C4-2B (cell line): ENCODE data around the gene CDYL.

Source experiments
- H3K27ac ChIP-seq: fragments of 450-650 bp; 2 replicates; pipeline ENCODE4 v1.5.1; 2017
- CTCF ChIP-seq: fragments of 450-650 bp; conservative IDR thresholded peaks from 2 replicates; pipeline ENCODE4 v1.5.1; 2017; ENCODE audit warnings: mild to moderate bottlenecking
- ZFX ChIP-seq: fragments of 450-650 bp; IDR thresholded peaks from 2 replicates; pipeline ENCODE4 v1.6.1; 2017

Gene CDYL

DNA sequence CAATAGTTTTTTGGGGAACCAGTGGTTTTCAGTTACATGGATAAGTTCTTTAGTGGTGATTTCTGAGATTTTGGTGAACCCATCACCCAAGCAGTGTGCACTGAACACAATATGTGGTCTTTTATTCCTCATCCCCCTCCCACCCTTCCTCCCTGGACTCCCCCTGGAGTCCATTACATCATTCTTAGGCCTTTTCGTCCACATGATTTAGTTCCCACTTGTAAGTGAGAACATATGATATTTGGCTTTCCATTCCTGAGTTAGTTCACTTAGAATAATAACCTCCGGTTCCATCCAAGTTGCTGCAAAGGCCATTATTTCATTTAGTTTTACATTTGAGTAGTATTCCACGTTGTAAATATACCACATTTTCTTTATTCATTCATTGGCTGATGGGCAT, 199.3 kb downstream of the CDYL start:
- H3K27ac ChIP-seq = no peak overlapping the region
- TF ChIP-seq ZFX (no peak), CTCF (no peak)

- H3K27ac ChIP-seq = no peak overlapping the region
- TF ChIP-seq ZFX (no peak), CTCF (no peak)
These were observed 201.3 kb downstream of the CDYL start for GRCh38 chr6:4977468-4977867.

DNA sequence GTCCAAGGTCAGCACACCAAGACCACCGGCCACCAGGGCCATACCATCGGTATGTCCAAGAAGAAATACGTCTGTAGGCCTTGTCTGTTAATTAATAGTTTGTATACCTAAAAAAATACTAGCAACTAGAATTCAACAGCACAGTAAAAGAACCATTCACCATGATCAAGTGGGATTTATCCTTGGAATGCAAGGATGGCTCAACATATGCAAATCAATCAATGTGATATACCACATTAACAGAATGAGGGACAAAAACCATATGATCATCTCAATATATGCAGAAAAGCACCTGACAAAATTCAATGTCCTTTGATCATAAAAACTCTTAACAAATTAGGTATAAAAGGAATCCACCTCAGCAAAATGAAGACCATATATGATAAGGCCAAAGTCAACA, 203.2 kb downstream of the CDYL start:
- TF ChIP-seq CTCF (no peak), ZFX (no peak)
- no peak overlapping the region for H3K27ac ChIP-seq

DNA sequence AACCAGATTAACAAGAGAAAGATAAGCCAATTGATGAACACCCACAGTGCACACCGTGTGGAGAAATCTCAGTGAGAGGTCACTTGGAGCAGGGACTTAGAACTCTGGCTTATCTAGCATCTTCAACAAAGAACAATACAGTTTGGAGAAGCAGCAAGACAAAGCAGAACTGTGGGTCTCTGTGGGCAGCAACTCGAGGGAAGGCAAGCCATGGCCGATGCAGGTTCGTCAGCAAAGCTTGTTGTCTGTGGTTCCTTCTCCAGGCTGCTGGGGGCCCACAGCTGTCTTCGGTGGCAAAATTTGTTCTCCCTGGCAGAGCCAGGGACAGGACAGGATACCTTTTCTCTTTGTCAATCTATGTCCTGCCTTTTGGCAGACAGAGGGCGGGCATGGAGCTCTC, 205.6 kb downstream of the CDYL start:
- TF ChIP-seq CTCF = no peak
- TF ChIP-seq ZFX = no peak
- no peak overlapping the region for H3K27ac ChIP-seq

DNA sequence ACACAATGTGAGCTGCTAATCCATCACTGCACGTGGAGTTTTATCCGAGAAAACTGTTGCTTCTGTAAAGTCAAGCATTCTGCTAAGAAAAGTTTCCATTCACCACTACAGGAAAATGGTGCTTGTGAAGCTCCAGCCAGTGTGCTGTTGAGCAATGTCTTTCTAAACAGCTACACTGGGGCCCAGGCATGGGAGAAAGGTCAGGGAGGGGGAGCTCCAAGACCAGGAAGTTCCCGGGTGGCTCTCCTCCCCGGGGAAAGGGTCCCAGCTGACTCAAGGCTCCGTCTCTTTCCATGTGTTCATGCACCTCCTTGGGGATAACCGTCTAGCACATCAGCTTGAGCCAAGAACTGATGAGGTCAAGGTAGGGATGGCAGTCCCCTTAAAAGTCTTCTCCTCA, 207.1 kb downstream of the CDYL start:
- H3K27ac ChIP-seq = no peak overlapping the region
- TF ChIP-seq CTCF = no peak
- no peak for TF ChIP-seq ZFX

- no peak overlapping the region for H3K27ac ChIP-seq
- TF ChIP-seq CTCF = no peak
- no peak for TF ChIP-seq ZFX
These were observed 210.8 kb downstream of the CDYL start for GRCh38 chr6:4986999-4987398.

DNA sequence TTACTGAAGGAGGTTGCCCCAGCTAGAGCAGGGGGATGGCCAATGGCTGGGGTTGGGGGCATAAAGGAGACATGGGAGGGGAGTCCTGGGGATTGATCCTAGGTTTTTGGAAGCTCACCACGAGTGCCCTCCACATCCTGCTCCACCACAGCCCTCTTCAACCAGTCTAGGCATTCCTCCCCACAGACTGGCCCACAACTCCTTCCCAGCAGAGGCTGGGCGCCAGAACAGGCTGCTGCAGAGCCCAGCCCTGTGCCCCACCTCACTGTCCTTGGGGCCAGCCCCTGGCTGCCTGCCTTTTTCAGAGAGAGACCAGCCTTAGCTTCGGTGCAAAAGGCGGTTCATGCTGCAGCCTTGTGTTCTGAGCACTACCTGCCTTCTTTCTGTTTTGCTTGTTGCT, 211.2 kb downstream of the CDYL start:
- no peak overlapping the region for H3K27ac ChIP-seq
- TF ChIP-seq ZFX (no peak), CTCF (no peak)
